Erythroblast (primary cell): ENCODE data around the gene STK39.
A peak's percentile ranks its signal among the peaks of the same experiment; 100 is the strongest.
"Not testable (repeated sequence)": the region's sequence is repeated elsewhere in the genome, so short reads cannot be mapped to it uniquely, and the experiment has no call there.

Source experiments
- DNase-seq, 2 experiments: peaks; one replicate each; lab custom pipeline; 2025; lab: John Stamatoyannopoulos, UW
- GATA1 ChIP-seq: IDR thresholded peaks from 2 replicates; pipeline ENCODE4 v1.6.1; 2011; ENCODE audit warnings: low read depth, mild to moderate bottlenecking, control low read depth, low read length, moderate library complexity
- POLR2A ChIP-seq: IDR thresholded peaks from 2 replicates; pipeline ENCODE4 v1.6.1; 2011; ENCODE audit warnings: mild to moderate bottlenecking, low read length

Gene STK39

GRCh38 chr2:168139852-168140251 lies 107.5 kb downstream of the STK39 start:
- DNase-seq, result no peak
- no peak for TF ChIP-seq GATA1
- no peak for TF ChIP-seq POLR2A

- TF ChIP-seq GATA1 (no peak), POLR2A (no peak)
- no peak for DNase-seq
Measured at GRCh38 chr2:168138901-168139300, 108.5 kb downstream of the STK39 start.

GRCh38 chr2:168138374-168138773 lies 109.0 kb downstream of the STK39 start:
- DNase-seq, result no peak
- TF ChIP-seq GATA1, result no peak
- TF ChIP-seq POLR2A, result no peak

GRCh38 chr2:168137510-168138180 lies 109.8 kb downstream of the STK39 start:
- no peak for TF ChIP-seq GATA1
- TF ChIP-seq POLR2A, result no peak
- no peak for DNase-seq

- TF ChIP-seq POLR2A (no peak), GATA1 (no peak)
- peak; percentile 21 to 37 for DNase-seq
Measured at GRCh38 chr2:168136392-168136977, 110.9 kb downstream of the STK39 start.

- no peak for TF ChIP-seq GATA1
- TF ChIP-seq POLR2A, result no peak
- DNase-seq, result no peak
Measured at GRCh38 chr2:168135630-168136029, 111.8 kb downstream of the STK39 start.

GRCh38 chr2:168135121-168135520 lies 112.3 kb downstream of the STK39 start:
- TF ChIP-seq GATA1 (no peak), POLR2A (no peak)
- DNase-seq, result no peak

GRCh38 chr2:168134485-168134884 lies 112.9 kb downstream of the STK39 start:
- TF ChIP-seq POLR2A, result no peak
- TF ChIP-seq GATA1, result no peak
- no peak for DNase-seq

- TF ChIP-seq POLR2A, result no peak
- no peak for TF ChIP-seq GATA1
- DNase-seq, result no peak
Measured at GRCh38 chr2:168132389-168132788, 115.0 kb downstream of the STK39 start.

- TF ChIP-seq GATA1, result no peak
- TF ChIP-seq POLR2A, result no peak
- no peak for DNase-seq
Measured at GRCh38 chr2:168130346-168130745, 117.0 kb downstream of the STK39 start.

- TF ChIP-seq POLR2A, result no peak
- no peak for TF ChIP-seq GATA1
- no peak for DNase-seq
Measured at GRCh38 chr2:168127371-168127770, 120.0 kb downstream of the STK39 start.

- not testable (repeated sequence) for DNase-seq
Measured at GRCh38 chr2:168122210-168122609, 125.2 kb downstream of the STK39 start.

GRCh38 chr2:168120730-168121129 lies 126.7 kb downstream of the STK39 start:
- no peak for DNase-seq
- no peak for TF ChIP-seq POLR2A
- TF ChIP-seq GATA1, result no peak

- DNase-seq, result no peak
- no peak for TF ChIP-seq GATA1
- no peak for TF ChIP-seq POLR2A
Measured at GRCh38 chr2:168120310-168120709, 127.1 kb downstream of the STK39 start.
